ENCODE data around the gene LILRA5.
A peak's percentile ranks its signal among the peaks of the same experiment; 100 is the strongest.
"Not testable (repeated sequence)": the region's sequence is repeated elsewhere in the genome, so short reads cannot be mapped to it uniquely, and the experiment has no call there.

The LILRA5 gene

DNA sequence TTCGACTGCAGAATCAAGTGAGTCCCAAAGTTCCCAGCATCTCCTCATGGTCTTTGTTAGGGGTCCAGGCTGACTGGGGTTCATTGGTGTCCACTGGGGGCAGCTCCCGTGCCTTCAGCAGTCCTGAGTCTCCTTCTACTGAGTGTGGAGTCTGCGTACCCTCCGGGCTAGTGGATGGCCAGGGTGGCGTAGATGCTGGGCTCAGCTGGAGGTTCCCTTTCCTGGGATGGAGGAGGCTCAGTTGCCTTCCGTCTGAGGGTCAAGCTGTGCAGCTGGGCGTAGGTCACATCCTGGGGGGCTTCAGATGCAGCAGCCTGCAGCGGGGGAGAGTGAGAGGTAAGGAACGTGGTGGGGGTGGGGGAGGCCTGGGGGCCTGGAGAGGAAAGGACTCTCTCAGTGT lies 38.5 kb downstream of the LILRA5 start:
- DNase-seq (ENCODE audit: low read depth, low spot score), result not testable (repeated sequence)

DNA sequence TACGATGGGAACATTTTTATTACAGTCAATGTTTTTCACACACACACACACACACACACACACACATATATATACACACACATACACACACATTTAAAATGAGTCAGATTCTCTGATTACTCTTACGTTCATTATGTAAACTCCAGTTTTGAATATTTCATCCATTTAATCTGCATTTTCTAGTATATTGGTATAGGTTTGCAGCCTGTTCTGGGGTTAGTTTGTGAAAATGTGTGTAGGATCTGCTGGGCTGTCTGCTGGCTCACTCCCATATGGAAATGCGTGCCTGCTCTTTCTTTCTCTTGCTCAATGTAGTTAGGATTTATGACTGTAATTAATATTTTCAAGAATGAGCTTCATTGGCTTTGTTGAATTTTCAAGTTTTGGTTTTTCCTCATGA lies 39.1 kb downstream of the LILRA5 start:
- no peak for DNase-seq (ENCODE audit: low read depth, low spot score)

DNA sequence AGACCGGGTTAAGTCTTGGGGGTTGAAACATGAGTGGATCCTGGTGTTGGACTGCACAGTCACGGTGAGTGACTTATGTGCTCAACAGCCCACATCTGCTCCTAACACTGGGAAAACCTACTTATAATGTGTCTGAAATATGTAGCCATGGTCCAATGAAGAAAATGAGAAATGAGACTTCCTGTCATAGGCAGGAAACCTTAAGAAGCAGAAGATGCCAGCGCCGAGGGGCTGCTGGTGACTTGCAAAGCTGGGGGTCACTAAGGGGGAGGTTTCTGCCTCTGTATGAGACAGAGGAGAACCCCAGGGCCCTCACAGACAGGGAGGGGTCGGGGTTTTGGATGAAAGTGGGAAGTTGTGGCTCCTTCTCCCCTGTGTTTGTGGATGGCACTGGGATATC lies 40.8 kb downstream of the LILRA5 start:
- DNase-seq (ENCODE audit: low read depth, low spot score), result not testable (repeated sequence)

DNA sequence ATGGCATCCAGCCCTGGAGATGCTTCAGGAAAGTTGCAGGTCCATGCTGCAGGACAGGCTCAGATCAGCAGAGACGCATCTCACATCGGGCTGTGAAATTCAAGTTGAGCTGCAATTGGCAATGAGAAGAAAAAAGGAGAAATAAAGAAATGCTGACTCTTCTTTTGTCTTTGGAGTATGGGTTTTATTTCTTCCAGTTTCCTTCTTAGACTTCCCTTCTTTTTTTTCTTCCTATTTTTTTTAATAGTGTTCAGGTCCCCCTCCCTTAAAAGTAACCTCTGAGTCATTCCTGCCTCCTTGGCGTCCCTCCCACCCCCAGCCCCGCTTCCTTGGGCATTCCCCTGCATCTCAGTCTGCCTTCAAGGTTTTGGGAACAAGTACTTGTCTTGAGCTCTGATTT lies 41.4 kb downstream of the LILRA5 start:
- not testable (repeated sequence) for DNase-seq (ENCODE audit: low read depth, low spot score)

DNA sequence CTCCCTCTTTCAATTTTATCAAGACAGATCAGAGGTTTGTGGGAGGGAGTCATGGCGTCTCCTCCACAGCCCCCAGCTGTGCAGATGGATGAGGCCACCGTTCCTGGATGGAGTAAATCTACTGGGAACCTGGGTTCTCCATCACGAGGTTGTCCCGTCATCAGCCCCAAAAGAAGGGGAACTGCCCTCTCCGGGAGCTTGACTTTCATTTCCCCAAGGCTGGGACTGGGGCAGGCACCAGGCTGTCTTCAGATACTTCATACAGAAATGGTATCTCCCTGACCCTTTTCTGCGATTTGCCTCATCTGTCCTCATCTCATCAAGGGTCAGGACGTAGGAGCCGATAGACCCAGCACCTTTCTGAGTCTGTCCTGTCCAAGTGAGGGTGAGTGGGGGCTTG lies 41.9 kb downstream of the LILRA5 start:
- DNase-seq (ENCODE audit: low read depth, low spot score), result no peak

DNA sequence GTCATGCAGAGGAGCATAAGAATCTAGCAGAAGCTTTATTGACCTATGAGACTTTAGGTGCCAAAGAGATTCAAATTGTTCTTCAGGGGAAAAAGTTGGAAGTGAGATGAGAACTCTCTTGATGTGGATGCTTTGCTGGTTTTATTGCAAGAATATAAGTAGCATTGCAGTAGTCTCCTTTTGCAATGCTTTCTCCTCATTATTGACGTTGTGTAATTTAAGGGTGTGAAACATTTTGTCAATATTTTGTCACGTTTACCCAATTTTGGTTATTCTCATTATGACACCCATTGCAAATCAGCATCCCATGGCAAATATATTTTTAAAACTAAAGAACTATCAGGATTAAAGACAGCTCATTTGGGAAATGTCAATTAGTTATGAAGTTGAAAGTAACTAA lies 44.0 kb downstream of the LILRA5 start:
- no peak for DNase-seq (ENCODE audit: low read depth, low spot score)

DNA sequence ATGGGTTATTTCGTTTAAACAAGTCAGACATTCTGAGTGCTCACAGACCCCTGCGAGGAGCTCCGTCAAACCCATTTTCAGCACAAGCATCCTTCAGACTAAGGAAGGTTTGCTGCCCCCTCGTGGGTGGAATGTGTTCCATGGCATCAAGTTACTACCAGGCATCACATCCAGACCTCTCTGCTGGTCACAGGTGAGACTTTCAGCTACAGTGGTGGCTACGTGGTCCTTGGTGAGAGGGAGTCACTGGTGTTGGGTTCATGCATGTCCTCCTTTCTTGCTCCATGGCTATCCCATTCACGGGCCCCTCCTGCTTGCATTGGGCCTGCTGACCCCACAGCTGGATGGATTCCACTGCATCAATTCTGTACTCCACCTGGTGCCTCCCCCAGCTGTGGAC lies 46.8 kb downstream of the LILRA5 start:
- peak; percentile 82 for DNase-seq (ENCODE audit: low read depth, low spot score)

DNA sequence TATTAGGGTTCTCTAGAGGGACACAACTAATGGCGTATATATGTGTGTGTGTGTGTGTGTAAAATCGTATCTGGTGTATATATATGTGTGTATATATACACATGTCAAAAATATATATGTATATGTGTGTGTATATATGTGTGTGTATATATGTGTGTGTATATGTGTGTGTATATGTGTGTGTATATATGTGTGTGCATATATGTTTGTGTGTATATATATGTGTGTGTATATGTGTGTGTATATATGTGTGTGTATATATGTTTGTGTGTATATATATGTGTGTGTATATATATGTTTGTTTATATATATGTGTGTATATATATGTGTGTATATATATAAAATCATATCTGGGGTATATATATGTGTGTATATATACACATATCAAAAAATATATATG lies 50.5 kb downstream of the LILRA5 start:
- no peak for DNase-seq (ENCODE audit: low read depth, low spot score)

DNA sequence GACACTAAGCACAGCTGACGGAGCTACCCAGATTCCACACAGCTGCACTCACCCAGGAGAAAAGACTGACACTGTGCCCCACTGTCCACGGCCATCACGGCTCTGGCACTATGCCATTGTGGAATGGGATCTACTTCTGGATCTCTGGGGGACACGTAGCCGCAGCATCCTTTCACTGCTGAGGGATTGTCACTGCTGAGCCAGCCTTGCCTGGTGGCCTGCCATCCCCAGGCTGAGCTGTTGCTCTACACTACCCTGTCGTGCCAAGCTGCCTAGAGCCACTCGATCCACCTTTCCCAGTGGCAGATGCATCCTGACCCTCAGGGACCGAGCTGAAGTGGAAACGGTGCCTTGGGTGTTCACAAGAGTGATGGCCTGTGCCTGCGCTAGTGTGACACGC lies 50.9 kb downstream of the LILRA5 start:
- DNase-seq (ENCODE audit: low read depth, low spot score), result no peak

DNA sequence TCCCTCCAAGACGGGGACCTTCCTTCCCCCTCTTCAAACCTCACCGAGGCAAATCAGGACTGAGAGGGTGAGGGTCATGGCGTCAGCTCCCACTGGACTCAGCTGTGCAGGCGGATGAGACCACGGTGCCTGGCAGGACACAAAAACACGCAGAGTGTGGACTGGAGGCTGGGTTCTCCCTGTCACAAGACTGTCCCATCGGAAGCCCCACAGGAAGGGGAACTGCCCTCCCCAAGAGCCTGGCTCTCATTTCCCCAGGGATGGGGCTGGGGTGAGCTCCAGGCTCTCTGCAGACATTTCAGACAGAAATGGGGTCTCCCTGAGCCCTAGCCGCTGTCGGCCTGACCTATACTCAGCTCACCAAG lies 55.9 kb downstream of the LILRA5 start, which contains the start of gene LILRB5:
TSS of gene LILRB5 (minus strand) at position 158 of the 365 bp plus-strand sequence. CDS start at position 78, 80 bp downstream.
- no peak for DNase-seq (ENCODE audit: low read depth, low spot score)

All from iPS DF 19.7 (cell line).